ENCODE results near the gene CD2AP.

CD2AP gene

DNA sequence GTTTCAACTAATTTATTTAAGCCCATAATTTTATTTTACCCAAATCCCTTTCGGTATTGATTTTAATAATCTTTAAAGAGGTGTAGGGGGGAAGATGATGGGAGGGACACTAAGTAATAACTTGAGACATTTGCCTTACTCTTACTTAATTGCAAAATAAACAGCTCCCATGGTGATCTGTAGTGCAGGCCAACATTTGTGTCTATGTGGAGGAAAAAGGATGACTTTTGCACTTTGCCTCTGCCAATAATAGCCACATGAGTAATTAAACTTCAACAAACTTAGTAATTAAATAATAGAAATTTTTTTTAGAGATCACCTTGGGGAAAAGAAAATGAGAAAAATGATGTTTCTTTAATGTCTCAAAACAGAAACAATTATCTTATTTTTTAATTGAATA, 29.9 kb upstream of the CD2AP start:
- H3K36me3 Mint-ChIP-seq (ENCODE audit: low read depth): no peaks in the 10 kb centered on the region
- no peak overlapping the region for H3K27ac Mint-ChIP-seq
- peaks cover 10% of the 10 kb centered on the region for H3K4me1 Mint-ChIP-seq
- no peak overlapping the region for H3K4me3 Mint-ChIP-seq
- DNase-seq: no peak
- peaks cover 12% of the 10 kb centered on the region for H3K9me3 Mint-ChIP-seq
- H3K27me3 Mint-ChIP-seq (ENCODE audit: low read depth, poor library complexity): no peaks in the 10 kb centered on the region
- TF ChIP-seq, protein P1, sequence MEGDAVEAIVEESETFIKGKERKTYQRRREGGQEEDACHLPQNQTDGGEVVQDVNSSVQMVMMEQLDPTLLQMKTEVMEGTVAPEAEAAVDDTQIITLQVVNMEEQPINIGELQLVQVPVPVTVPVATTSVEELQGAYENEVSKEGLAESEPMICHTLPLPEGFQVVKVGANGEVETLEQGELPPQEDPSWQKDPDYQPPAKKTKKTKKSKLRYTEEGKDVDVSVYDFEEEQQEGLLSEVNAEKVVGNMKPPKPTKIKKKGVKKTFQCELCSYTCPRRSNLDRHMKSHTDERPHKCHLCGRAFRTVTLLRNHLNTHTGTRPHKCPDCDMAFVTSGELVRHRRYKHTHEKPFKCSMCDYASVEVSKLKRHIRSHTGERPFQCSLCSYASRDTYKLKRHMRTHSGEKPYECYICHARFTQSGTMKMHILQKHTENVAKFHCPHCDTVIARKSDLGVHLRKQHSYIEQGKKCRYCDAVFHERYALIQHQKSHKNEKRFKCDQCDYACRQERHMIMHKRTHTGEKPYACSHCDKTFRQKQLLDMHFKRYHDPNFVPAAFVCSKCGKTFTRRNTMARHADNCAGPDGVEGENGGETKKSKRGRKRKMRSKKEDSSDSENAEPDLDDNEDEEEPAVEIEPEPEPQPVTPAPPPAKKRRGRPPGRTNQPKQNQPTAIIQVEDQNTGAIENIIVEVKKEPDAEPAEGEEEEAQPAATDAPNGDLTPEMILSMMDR (IDR thresholded peaks at IDR 0.05): no peak

DNA sequence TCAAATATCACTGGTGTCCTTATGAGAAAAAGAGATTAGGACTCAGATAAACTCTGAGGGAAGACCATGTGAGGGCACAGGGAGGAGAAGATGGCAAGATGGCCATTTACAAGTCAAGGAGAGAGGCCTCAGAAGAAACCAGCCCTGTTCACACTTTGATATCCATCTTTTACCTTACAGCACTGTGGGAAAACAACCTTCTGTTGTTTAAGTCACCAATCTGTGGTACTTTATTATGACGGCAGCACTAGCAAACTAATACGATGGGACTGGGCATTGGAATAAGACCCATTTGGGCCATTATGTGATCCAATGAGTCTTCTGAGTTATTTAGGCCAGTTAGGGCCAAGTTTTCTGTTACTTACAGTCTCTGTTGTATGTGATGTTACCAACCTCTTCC, 26.4 kb upstream of the CD2AP start:
- TF ChIP-seq, protein P1 (IDR thresholded peaks at IDR 0.05): no peak
- DNase-seq: no peak
- Mint-ChIP-seq H3K9me3 (no peaks in the 10 kb centered on the region), H3K27me3 (ENCODE audit: low read depth, poor library complexity) (no peaks in the 10 kb centered on the region), H3K4me3 (no peak overlapping the region), H3K4me1 (peaks cover 10% of the 10 kb centered on the region), H3K36me3 (ENCODE audit: low read depth) (no peaks in the 10 kb centered on the region), H3K27ac (no peak overlapping the region)

DNA sequence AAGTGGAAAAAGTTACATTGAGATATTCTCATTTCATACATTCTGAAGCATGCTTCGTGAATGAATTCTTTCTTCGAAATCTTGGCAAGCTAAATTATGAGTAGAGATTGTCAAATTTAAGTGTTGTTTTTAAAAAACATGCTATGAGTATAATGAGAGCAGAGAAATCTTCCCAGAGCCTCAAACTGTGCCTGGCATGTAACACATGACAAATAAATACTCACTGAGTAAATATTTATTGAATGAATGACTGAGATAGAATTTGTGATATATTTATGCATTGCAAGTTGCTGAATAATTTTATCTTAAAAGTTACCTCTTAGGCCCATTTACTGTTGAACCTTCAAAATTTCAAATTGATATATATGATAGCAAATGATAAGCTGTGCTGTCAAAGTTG, 24.7 kb upstream of the CD2AP start:
- no peaks in the 10 kb centered on the region for H3K27me3 Mint-ChIP-seq (ENCODE audit: low read depth, poor library complexity)
- no peaks in the 10 kb centered on the region for H3K4me1 Mint-ChIP-seq
- no peak overlapping the region for H3K27ac Mint-ChIP-seq
- H3K36me3 Mint-ChIP-seq (ENCODE audit: low read depth): no peaks in the 10 kb centered on the region
- TF ChIP-seq, protein P1 (IDR thresholded peaks at IDR 0.05): no peak
- no peak overlapping the region for H3K4me3 Mint-ChIP-seq
- DNase-seq: no peak
- no peaks in the 10 kb centered on the region for H3K9me3 Mint-ChIP-seq

DNA sequence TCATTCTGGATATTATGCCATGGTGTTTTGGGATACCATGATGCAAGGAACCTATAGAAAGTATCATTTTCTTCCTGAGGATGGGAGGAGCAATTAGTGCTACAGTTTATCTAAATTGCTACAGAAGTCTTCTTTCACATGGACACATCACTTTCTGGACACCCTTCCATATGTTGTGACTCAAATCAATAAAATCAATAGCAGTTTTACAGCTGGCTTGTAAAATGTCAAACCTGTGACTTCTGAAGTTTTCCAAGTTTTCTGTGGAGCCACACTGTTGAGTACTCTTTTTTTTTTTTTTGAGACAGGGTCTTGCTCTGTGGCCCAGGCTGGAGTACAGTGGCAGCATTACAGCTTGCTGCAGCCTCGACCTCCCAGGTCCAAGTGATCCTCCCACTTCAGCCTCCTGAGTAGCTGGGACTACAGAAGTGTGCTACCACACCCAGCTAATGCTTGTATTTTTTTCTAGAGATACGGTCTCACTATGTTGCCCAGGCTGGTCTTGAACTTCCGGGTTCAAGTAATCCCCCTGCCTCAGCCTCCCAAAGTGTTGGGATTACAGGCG, 24.1 kb upstream of the CD2AP start:
- Mint-ChIP-seq H3K4me1 (no peaks in the 10 kb centered on the region), H3K9me3 (no peaks in the 10 kb centered on the region), H3K4me3 (no peak overlapping the region), H3K27me3 (ENCODE audit: low read depth, poor library complexity) (no peaks in the 10 kb centered on the region), H3K27ac (no peak overlapping the region), H3K36me3 (ENCODE audit: low read depth) (no peaks in the 10 kb centered on the region)
- DNase-seq: no peak
- TF ChIP-seq, protein P1 (IDR thresholded peaks at IDR 0.05): no peak

DNA sequence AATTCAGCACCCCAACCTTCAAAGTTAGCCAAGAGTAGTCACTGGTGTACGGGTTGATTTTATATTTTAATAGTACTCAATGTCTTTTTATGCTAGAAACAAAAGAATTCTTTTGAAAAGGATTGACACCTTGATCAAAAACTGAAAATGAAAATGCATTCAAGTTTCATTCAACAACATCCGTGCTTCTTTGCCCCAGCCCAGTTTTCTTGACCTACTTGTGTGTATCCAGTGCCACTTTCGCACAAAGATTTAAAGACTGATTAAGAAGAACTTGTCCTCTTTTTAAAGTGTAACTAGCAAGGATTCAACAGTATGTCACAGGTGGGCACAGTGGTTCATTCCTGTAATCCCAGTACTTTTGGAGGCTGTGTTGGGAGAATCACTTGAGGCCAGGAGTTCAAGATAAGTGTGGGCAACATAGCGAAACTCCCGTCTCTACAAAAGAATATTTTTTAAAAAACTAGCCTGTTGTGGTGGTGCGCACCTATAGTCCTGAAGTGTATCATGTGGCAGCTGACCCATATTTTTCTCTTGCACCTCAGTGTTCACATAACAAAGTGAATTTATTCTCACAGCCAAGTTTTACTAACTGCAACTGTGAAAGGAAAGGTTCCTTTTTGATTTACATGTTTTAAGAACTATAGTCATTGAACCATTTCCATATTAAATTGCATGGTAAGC, 22.7 kb upstream of the CD2AP start:
- H3K27me3 Mint-ChIP-seq (ENCODE audit: low read depth, poor library complexity): no peaks in the 10 kb centered on the region
- no peaks in the 10 kb centered on the region for H3K36me3 Mint-ChIP-seq (ENCODE audit: low read depth)
- H3K4me3 Mint-ChIP-seq: no peak overlapping the region
- no peak overlapping the region for H3K27ac Mint-ChIP-seq
- no peak for DNase-seq
- TF ChIP-seq, protein P1 (IDR thresholded peaks at IDR 0.05): no peak
- no peaks in the 10 kb centered on the region for H3K9me3 Mint-ChIP-seq
- H3K4me1 Mint-ChIP-seq: no peaks in the 10 kb centered on the region
